Small intestine (tissue), 7 donors: ENCODE measurements around the gene C14orf180. TPM values are rescaled to one million over a fixed set of nuclear protein-coding genes. Genes with fewer than 3 reads are reported as not detected.
A peak's percentile ranks its signal among the peaks of the same experiment; 100 is the strongest.

Source experiments
- DNase-seq, 2 donors: peaks; one replicate each; pipeline versions ENCODE4 v3.0.0 to v3.0.0-alpha.2; 2013
- FAIRE-seq: peaks from 2 replicates; lab custom pipeline; 2012; peaks lifted over from hg19 to GRCh38; lab: Jason Lieb, UNC
- H3K27ac ChIP-seq, 3 donors: one replicate each; pipeline ENCODE4 v1.5.1; 2013; ENCODE audit warnings: low read length in 2 of 3, mild to moderate bottlenecking in 2 of 3, control low read depth in 1 of 3, inconsistent platforms in 1 of 3, low read depth in 1 of 3, moderate library complexity in 1 of 3
- H3K27me3 ChIP-seq, 3 donors: one replicate each; pipeline ENCODE4 v1.6.1; 2013; ENCODE audit warnings: low read length in 3 of 3, inconsistent platforms in 1 of 3; ENCODE audit not compliant: control insufficient read depth in 3 of 3, insufficient read depth in 3 of 3
- H3K36me3 ChIP-seq, 3 donors: one replicate each; pipeline ENCODE4 v1.6.1; 2013; ENCODE audit warnings: low read length in 3 of 3, inconsistent platforms in 1 of 3, low read depth in 1 of 3, mild to moderate bottlenecking in 1 of 3, moderate library complexity in 1 of 3; ENCODE audit not compliant: control insufficient read depth in 3 of 3, insufficient read depth in 2 of 3
- H3K4me1 ChIP-seq, 3 donors: one replicate each; pipeline ENCODE4 v1.6.1; 2013; ENCODE audit warnings: low read length in 2 of 3, inconsistent platforms in 1 of 3, low read depth in 1 of 3, mild to moderate bottlenecking in 1 of 3, moderate library complexity in 1 of 3; ENCODE audit not compliant: control insufficient read depth in 3 of 3, insufficient read depth in 2 of 3
- H3K4me3 ChIP-seq, 3 donors: one replicate each; pipeline ENCODE4 v1.5.1; 2013; ENCODE audit warnings: low read length in 3 of 3, control low read depth in 1 of 3, inconsistent platforms in 1 of 3, low read depth in 1 of 3, mild to moderate bottlenecking in 1 of 3, moderate library complexity in 1 of 3
- H3K9me3 ChIP-seq, 2 donors: one replicate each; pipeline ENCODE4 v1.6.1; 2013; ENCODE audit warnings: low read depth in 1 of 2, low read length in 1 of 2; ENCODE audit not compliant: control insufficient read depth in 2 of 2, insufficient read depth in 1 of 2
- WGBS, 3 donors: extraction: QIAGEN DNeasy Blood & Tissue Kit; methylation state at CpG; one replicate each; pipeline ENCODE4 v1.1.7; 2013; 5-methylcytosine and 5-hydroxymethylcytosine counted together
- polyA plus RNA-seq, 4 donors: library from polyadenylated mRNA; stranded (reverse) in 3 of 4; unstranded in 1 of 4; fragments of 200-250 nt in 3 of 4; fragments of 120-200 nt in 1 of 4; gene quantifications; one replicate each; pipeline versions ENCODE4 v1.2.1 to v1.2.3, GENCODE V29; 2013
- donor health status: healthy with polysubstance abuse.
- donor health status: control.
- donor health status: control.
- donor health status: Bipolar disorder and iron deficiency.
- donor health status: healthy.

Gene C14orf180
- polyA plus RNA-seq, 4 donors = 0.04 to 2.3 TPM; not detected in 2

DNA sequence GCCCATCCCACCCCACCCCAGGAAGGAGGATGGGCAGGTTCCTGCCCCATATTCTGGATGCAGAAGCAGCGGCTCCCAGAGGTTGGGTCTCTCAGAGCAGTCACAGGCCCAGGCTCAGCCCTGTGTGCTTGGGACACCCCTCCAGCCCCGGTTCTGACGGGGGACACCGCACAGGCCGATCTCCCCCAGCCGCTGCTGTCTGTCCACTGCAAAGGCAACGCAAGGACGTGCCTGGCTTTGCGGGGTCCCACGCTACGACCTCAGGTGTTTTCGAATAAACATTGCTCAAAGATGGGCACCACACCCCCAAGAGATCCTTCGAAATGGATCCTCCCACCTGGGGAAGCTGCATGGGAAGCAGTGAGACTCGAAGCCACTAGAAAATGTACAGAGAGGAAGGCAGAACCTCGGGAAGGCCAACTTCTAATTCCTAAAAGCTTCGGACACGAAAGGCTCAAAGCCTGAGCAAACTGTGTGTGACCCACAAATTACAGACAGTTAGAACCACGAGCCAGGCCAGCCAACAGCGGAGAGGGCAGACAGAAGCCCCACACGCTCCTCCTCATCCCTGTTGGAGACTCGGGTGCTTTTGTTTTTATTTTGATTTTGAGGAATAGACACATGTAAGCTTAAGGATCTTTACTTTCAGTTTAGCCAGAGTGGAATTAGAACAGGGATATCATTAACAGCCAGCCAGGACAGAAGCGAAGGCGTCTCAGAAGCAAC is 10.8 kb downstream of the C14orf180 start:
- no peaks in the 10 kb centered on the region for H3K27me3 ChIP-seq
- 74 to 77% (median 76%) methylated on average over 23 of the region's 23 CpGs for WGBS, 3 donors
- no peaks in the 10 kb centered on the region for H3K36me3 ChIP-seq
- no peak overlapping the region for H3K4me3 ChIP-seq
- FAIRE-seq (no peak), DNase-seq (no peak)
- peaks cover 0 to 13% (median 0%) of the 10 kb centered on the region in 3 donors for H3K4me1 ChIP-seq
- no peaks in the 10 kb centered on the region for H3K9me3 ChIP-seq
- no peak overlapping the region for H3K27ac ChIP-seq

DNA sequence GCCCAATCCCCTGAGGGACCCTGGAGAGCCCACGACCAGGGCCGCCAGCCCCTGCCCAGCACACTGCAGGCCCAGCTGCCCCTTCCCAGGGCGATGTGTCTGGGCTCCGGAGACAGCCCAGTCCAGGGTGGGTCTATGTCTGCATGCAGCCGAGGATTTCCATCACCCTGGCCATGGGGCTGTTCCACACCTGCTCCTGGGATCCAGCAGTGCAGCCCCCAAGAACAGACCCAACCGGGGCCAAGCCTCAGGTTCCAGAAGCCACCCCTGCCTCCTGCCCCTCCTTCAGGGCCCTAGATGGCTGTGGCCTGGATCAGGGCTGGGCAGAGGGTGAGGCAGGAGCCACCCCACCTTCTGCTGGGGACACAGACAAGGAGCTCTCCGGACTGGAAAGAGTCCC is 11.5 kb downstream of the C14orf180 start:
- Histone ChIP-seq H3K27me3 (no peaks in the 10 kb centered on the region), H3K4me3 (no peak overlapping the region), H3K9me3 (no peaks in the 10 kb centered on the region), H3K4me1 (peaks cover 0 to 13% (median 0%) of the 10 kb centered on the region in 3 donors), H3K27ac (no peak overlapping the region), H3K36me3 (no peaks in the 10 kb centered on the region)
- FAIRE-seq = no peak
- WGBS, 3 donors = 61 to 76% (median 68%) methylated on average over 7 of the region's 7 CpGs
- no peak for DNase-seq

DNA sequence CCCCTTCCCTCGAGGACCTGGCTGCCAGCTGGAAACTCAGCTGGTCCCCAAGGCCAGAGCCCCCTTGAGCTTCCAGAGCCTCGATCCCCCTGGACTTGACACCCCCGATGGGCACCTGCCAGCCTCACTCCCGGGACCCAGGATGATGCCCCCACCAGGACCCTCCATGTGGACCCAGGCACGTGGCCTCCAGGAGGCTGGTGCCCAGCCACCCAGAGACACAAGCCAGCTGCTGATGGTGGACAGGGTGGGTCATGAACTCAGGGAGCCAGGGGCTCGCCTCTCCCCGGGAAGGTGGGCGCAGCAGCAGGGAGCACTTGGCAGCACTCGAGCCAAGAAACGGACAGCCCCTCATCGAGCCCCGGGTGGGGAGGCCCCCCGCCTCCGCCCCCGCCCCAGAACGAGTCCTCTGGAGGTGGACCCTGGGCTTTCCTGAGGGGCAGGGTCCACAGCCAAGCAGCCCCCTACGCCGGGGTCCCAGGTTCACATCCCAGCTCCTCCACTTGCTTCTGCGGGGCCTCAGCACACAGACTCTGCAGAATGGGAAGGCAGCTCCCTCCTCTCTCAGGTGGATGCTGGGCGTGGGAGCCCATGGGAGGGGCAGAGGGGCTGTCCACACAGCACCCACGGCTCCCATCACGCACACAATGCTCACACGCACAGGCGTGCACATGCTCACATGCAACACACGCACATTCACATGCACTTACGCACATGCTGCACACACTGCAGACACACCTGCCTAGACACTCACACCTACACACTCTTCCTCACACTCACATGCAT is 12.1 kb downstream of the C14orf180 start:
- no peak for FAIRE-seq
- H3K9me3 ChIP-seq = no peaks in the 10 kb centered on the region
- peaks cover 0 to 13% (median 0%) of the 10 kb centered on the region in 3 donors for H3K4me1 ChIP-seq
- no peaks in the 10 kb centered on the region for H3K36me3 ChIP-seq
- H3K27me3 ChIP-seq = no peaks in the 10 kb centered on the region
- H3K27ac ChIP-seq = no peak overlapping the region
- WGBS, 3 donors = 72 to 84% (median 75%) methylated on average over 18 to 26 of the region's 26 CpGs
- H3K4me3 ChIP-seq = no peak overlapping the region
- no peak for DNase-seq

DNA sequence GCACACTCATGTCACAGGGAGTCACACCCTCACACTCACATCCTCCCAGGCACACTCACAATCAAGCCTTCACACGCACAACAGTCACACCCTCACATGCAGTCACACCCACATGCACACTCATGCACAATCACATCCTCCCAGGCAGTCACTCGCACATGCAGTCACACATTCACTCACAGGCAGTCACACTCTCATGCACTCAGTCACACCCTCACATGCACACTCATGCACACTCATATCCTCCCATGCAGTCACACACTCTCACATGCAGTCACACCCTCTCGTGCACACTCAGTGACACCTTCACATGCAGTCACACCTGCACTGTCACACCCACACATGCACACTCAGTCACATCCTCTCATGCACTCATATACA is 12.7 kb downstream of the C14orf180 start:
- no peak overlapping the region for H3K4me3 ChIP-seq
- 52 to 78% (median 66%) methylated on average over 3 of the region's 3 CpGs for WGBS, 3 donors
- peaks cover 0 to 12% (median 0%) of the 10 kb centered on the region in 3 donors for H3K4me1 ChIP-seq
- no peaks in the 10 kb centered on the region for H3K36me3 ChIP-seq
- no peak overlapping the region for H3K27ac ChIP-seq
- H3K27me3 ChIP-seq = no peaks in the 10 kb centered on the region
- no peaks in the 10 kb centered on the region for H3K9me3 ChIP-seq
- FAIRE-seq (no peak), DNase-seq (no peak)

DNA sequence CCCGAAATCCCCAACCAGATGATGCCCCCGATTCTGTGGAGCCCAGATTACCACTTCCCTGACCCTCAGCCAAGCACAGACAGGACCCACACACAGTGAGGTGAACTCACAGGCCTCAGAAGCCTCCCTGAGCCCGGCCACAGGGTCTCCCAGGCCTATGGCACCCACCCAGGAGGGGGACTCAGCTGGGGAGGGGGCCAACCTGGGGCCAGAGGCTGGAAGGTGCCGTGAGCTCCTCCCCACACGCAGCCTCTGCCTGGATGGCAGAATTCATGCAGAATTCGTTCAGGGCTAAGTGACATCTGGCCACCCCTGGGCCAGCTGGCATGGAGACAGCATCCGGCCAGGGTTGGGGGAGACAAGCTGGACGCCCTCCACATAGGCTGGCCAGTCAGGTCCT is 13.2 kb downstream of the C14orf180 start:
- H3K4me3 ChIP-seq = no peak overlapping the region
- WGBS, 3 donors = 62 to 74% (median 65%) methylated on average over 8 of the region's 8 CpGs
- no peak for FAIRE-seq

DNA sequence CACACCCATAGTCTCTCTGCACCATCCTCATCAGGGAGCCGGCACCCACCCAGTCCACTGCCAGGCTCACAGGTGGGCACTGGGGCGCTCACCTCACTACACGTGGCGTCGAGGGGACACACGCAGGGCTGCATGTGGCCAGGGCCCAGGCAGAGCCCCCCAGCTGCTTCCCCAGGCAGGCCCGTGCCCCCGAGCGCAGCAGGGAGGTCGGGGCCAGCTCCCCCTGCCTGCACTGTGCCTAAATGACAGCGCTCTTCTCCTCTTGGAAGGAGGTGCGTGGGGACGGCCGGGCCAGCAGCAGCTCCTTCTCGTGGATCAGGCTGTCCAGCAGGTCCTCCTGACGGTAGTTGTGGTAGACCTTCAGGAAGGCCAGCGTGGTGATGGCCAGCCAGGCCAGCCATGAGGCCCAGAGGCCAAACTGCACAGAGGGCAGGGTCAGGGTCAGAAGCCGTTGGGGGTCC is 13.7 kb downstream of the C14orf180 start:
- Histone ChIP-seq H3K9me3 (no peaks in the 10 kb centered on the region), H3K36me3 (no peaks in the 10 kb centered on the region), H3K27ac (no peak overlapping the region), H3K27me3 (peaks cover 0 to under 1% (median 0%) of the 10 kb centered on the region in 3 donors), H3K4me1 (peaks cover 0 to 8% (median 0%) of the 10 kb centered on the region in 3 donors), H3K4me3 (no peak overlapping the region)
- DNase-seq (no peak), FAIRE-seq (no peak)
- WGBS, 3 donors = 58 to 78% (median 76%) methylated on average over 15 to 18 of the region's 18 CpGs

More for the DNA sequence above, 13.2 kb downstream of the C14orf180 start:
- DNase-seq = no peak
- no peaks in the 10 kb centered on the region for H3K9me3 ChIP-seq
- H3K27me3 ChIP-seq = no peaks in the 10 kb centered on the region
- H3K4me1 ChIP-seq = peaks cover 0 to 8% (median 0%) of the 10 kb centered on the region in 3 donors
- no peaks in the 10 kb centered on the region for H3K36me3 ChIP-seq
- no peak overlapping the region for H3K27ac ChIP-seq

DNA sequence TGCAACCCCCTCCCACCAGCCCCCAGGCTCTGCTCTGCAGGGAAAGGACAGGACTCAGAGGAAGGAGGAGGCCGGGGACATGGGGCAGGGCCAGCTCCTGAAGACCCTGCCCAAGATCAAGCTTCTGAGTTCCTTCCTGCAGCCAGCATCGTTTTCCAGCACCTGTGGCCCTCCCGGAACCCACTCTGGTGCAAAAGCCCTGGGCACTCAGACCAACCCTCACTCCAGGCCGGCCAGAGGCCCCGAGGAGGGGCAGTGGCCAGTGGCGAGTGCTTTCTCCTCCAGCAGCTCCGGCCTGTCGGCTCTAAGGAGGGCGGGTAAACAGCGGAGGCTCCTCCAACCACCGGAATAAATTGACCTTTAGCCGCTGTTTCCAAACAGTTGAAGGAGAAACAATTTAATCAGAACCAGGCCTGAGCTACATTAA is 14.2 kb downstream of the C14orf180 start:
- H3K27me3 ChIP-seq = peaks cover 0 to 2% (median 0%) of the 10 kb centered on the region in 3 donors
- peaks cover 0 to 8% (median 0%) of the 10 kb centered on the region in 3 donors for H3K4me1 ChIP-seq
- no peak for FAIRE-seq
- 22 to 53% (median 28%) methylated on average over 12 of the region's 12 CpGs for WGBS, 3 donors
- H3K4me3 ChIP-seq = no peak overlapping the region
- no peaks in the 10 kb centered on the region for H3K36me3 ChIP-seq
- H3K9me3 ChIP-seq = no peaks in the 10 kb centered on the region
- peak in 1 of 2 donors; percentile 8 for DNase-seq
- no peak overlapping the region for H3K27ac ChIP-seq

DNA sequence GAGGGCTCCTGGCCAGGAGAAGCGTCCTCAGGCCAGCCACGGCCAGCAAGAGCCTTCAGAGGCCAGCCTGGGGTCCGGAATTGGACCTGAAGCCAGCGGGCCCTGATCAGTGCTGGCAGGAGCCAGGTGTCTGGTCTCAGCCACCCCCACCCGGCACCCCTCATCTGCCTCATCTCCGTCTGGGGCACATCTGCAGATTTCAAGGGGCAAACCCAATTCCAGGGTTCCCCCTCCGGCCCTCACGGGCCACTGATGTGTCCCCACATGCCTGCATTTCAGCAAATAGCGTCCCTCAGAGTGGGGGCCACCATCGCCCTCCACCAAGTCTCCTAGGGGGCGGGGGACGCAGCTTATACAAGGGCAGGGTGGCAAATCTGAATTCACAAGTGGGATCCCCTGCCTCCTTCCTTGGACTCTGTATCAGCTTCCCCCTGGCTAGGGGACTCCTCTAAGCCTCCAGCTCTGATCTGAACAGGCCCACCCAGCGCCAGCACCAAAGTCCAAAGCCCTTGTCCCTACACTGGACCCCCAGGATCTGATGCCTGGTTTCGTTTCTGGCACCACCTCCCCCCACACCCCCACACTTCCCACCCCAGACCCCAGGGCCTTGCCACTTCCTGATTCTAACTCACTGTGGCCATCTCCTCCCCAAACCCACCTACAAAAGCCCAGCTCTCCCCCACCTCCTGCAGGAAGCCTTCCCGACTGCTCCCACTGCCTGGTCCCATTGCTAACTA is 14.9 kb downstream of the C14orf180 start:
- 73 to 81% (median 81%) methylated on average over 15 of the region's 15 CpGs for WGBS, 3 donors
- DNase-seq (no peak), FAIRE-seq (no peak)
- Histone ChIP-seq H3K27me3 (peaks cover 0 to 2% (median 0%) of the 10 kb centered on the region in 3 donors), H3K4me1 (peaks cover 0 to 8% (median 0%) of the 10 kb centered on the region in 3 donors), H3K9me3 (no peaks in the 10 kb centered on the region), H3K4me3 (no peak overlapping the region), H3K27ac (no peak overlapping the region), H3K36me3 (no peaks in the 10 kb centered on the region)
